ENCODE results near the gene TTC7B.

Gene TTC7B

DNA sequence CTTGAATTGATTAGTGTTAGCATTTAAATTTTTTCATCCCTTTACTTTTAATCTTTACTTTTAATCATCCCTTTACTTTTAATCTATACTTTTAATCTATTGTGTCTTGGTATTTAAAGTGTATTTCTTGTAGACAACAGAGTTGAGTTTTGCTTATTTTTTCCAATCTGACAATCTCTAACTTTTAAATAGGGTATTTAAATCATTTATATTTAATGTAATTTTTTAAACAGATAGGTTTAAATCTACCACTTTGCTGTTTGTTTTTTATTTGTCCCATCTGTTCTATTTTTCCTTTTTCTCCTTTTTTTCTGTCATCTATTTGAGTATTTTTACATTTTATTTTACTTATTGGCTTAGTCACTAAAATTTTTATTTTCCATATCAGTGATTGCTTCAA is 68.3 kb downstream of the TTC7B start:
- DNase-seq (ENCODE audit: low read depth in 2 of 2): no peak
- no peak overlapping the region for H3K4me3 ChIP-seq (replicated peaks in 1 of 2; ENCODE audit: low read depth in 2 of 2, low read length in 2 of 2)
- no peak for TF ChIP-seq CTCF (IDR thresholded peaks at IDR 0.05; ENCODE audit: low read depth, low read length)

- H3K4me3 ChIP-seq (replicated peaks in 1 of 2; ENCODE audit: low read depth in 2 of 2, low read length in 2 of 2): no peak overlapping the region
- no peak for TF ChIP-seq CTCF (IDR thresholded peaks at IDR 0.05; ENCODE audit: low read depth, low read length)
- DNase-seq (ENCODE audit: low read depth in 2 of 2): no peak
Observed at GRCh38 chr14:90743826-90744225, 72.4 kb downstream of the TTC7B start.

DNA sequence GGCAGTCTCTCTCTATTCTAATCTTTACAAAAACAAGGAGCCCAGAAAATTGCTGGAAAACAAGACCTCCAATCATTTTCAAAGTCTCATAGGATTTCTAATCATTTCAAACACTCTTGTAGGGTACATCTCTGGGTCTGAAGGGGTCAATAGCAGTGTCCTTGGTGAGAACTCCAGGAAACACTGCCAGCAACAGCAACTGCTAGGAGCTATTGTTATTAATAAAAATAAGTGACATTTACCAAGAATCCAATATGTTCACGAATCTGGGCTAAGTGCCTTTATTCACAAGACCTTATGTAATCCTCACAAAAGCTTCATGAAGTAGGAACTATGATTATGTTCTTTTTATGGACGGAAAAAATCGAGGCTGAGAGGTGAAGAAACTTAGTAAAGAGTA is 72.8 kb downstream of the TTC7B start:
- TF ChIP-seq CTCF (IDR thresholded peaks at IDR 0.05; ENCODE audit: low read depth, low read length): no peak
- peak in 1 of 2 donors; percentile 21 for DNase-seq (ENCODE audit: low read depth in 2 of 2)

DNA sequence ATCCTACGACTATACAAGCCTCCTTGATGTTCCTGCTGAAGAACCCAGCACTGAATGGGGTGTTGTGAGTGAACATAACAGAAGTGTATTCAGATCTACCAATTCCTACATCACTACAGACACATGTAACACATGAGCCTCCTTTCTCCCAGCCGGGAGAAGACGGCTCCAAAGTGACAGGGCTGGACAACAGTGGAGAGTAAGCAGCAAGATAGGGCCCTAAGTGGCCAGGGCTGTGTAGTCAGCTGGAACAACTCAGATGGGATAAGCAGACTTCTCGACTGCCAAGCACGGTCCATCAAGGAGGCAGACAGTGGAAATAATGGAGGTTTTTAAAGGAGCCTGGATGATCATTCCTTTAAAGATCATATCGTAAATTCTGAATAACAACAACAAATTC is 73.5 kb downstream of the TTC7B start:
- no peak overlapping the region for H3K4me3 ChIP-seq (replicated peaks in 1 of 2; ENCODE audit: low read depth in 2 of 2, low read length in 2 of 2)
- peak in 1 of 2 donors; percentile 18 for DNase-seq (ENCODE audit: low read depth in 2 of 2)
- TF ChIP-seq CTCF (IDR thresholded peaks at IDR 0.05; ENCODE audit: low read depth, low read length): no peak

More for the DNA sequence above, 72.8 kb downstream of the TTC7B start:
- H3K4me3 ChIP-seq (replicated peaks in 1 of 2; ENCODE audit: low read depth in 2 of 2, low read length in 2 of 2): no peak overlapping the region

GRCh38 chr14:90742252-90742651 is 74.0 kb downstream of the TTC7B start:
- no peak overlapping the region for H3K4me3 ChIP-seq (replicated peaks in 1 of 2; ENCODE audit: low read depth in 2 of 2, low read length in 2 of 2)
- no peak for DNase-seq (ENCODE audit: low read depth in 2 of 2)
- no peak for TF ChIP-seq CTCF (IDR thresholded peaks at IDR 0.05; ENCODE audit: low read depth, low read length)

DNA sequence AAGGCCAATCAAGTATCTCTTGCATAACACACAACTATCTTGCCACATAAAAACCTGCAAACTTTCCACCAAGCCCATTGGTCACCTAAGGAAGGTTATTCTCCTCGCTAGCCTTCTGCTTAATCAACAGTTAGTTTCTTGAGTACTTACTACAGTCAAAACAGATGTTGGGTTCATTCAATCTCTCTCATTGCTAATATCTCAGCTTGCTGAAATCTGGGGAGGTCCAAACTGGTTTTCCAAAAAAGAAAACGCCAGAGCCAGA is 74.6 kb downstream of the TTC7B start:
- TF ChIP-seq CTCF (IDR thresholded peaks at IDR 0.05; ENCODE audit: low read depth, low read length): no peak
- H3K4me3 ChIP-seq (replicated peaks in 1 of 2; ENCODE audit: low read depth in 2 of 2, low read length in 2 of 2): no peak overlapping the region
- no peak for DNase-seq (ENCODE audit: low read depth in 2 of 2)

GRCh38 chr14:90740946-90741681 is 75.1 kb downstream of the TTC7B start:
- no peak overlapping the region for H3K4me3 ChIP-seq (replicated peaks in 1 of 2; ENCODE audit: low read depth in 2 of 2, low read length in 2 of 2)
- no peak for TF ChIP-seq CTCF (IDR thresholded peaks at IDR 0.05; ENCODE audit: low read depth, low read length)
- DNase-seq (ENCODE audit: low read depth in 2 of 2): no peak
